GM12891 (cell line): ENCODE measurements around the gene DNALI1.

Experiments
- POLR2A ChIP-seq: IDR thresholded peaks from 2 replicates; pipeline ENCODE4 v1.6.1; 2011; ENCODE audit warnings: low read depth, low read length, control low read depth
- POLR2AphosphoS5 ChIP-seq: IDR thresholded peaks from 2 replicates; pipeline ENCODE4 v1.6.1; 2011; ENCODE audit warnings: low read depth, low read length, control low read depth
- TAF1 ChIP-seq: IDR thresholded peaks from 2 replicates; pipeline ENCODE4 v1.6.1; 2011; ENCODE audit warnings: low read depth, low read length, control low read depth

GRCh38 chr1:37556712-37557196 is at the start of gene DNALI1:
- no peak for TF ChIP-seq POLR2A
- TF ChIP-seq POLR2AphosphoS5, result no peak
- no peak for TF ChIP-seq TAF1
